Stimulated activated naive CD4-positive, alpha-beta T cell treated with Interleukin-2 at 50 U/mL for 16 hours (primary cell): ENCODE results near the gene MUC5B.
"Not testable (repeated sequence)": the region's sequence is repeated elsewhere in the genome, so short reads cannot be mapped to it uniquely, and the experiment has no call there.

ENCODE experiments used
- DNase-seq: peaks from one replicate; lab custom pipeline; 2025; lab: John Stamatoyannopoulos, UW

The MUC5B gene

GRCh38 chr11:1189816-1190215, 33.0 kb upstream of the MUC5B start:
- DNase-seq = not testable (repeated sequence)

GRCh38 chr11:1191786-1192470, 30.9 kb upstream of the MUC5B start:
- DNase-seq = not testable (repeated sequence)

DNA sequence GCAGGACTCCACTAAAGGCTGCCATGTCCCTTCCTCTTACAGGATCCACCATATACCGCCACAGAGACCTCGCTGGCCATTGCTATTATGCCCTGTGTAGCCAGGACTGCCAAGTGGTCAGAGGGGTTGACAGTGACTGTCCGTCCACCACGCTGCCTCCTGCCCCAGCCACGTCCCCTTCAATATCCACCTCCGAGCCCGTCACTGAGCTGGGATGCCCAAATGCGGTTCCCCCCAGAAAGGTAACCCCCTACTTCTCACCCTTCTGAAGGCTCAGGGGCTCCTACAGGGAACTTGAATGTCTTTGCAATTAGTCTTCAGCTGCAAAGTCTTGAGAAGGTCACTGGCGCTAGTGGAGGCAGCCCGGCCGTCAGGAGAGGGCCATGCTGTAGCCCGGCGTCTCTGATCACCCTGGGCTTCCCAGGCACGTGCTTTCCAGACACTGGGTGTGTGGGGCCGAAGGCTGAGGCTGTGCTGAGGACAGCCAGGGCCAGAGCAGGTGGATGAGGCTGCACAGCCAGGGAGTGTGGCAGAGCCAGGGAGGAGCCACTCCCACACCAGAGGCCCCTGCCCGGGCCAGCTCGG, 30.0 kb upstream of the MUC5B start:
- DNase-seq = no peak

DNA sequence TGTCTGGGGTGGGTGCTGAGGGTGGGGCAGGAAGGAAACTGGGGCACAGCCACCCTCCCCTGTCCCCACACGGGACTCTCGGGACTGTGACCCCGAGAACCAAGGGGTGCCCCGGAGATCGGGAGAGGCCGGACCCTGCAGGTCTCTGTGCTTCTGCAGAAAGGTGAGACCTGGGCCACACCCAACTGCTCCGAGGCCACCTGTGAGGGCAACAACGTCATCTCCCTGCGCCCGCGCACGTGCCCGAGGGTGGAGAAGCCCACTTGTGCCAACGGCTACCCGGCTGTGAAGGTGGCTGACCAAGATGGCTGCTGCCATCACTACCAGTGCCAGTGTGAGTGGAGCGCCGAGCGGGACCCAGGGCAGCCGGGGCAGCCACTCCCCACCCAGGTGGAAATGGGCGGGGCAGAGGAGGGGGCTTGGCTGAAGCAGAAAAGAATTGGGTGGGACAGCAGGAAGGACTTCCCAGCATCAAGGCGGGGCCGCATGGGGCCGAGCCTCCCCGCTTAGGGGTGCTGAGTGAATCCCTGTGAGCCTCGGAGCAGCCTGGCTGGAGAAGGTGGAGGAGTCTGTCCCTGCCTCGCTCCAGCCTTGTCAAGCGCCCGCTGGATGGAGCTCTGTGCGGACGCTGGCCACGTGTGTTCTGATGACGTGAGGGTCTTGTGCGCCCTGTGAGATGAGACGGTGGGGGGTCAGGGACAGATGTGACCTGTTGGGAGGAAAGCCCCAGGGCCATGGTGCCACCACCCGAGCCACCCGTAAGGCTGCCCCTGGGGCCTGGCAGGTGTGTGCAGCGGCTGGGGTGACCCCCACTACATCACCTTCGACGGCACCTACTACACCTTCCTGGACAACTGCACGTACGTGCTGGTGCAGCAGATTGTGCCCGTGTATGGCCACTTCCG, 29.3 kb upstream of the MUC5B start:
- no peak for DNase-seq

DNA sequence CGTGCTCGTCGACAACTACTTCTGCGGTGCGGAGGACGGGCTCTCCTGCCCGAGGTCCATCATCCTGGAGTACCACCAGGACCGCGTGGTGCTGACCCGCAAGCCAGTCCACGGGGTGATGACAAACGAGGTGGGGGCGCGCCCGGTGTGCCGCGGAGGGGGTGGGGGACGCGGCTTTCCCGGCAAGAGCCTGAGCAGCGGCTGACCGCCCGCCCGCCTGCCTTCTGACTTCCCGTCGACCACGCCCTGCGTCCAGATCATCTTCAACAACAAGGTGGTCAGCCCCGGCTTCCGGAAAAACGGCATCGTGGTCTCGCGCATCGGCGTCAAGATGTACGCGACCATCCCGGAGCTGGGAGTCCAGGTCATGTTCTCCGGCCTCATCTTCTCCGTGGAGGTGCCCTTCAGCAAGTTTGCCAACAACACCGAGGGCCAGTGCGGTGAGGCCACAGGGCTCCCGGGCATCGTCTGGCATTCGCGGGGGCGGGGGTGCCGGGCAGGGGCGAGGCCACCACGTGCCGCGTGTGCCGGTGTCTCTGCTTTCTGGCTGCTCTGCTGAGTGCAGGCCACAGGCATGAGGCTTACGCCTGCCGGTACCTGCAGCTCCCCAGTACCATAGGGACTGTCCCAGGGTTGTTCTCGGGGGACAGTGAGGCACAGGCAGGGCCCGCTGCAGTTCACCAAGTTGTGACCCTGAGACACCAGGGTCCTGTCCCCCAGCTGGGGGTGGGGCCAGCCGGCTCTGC, 28.5 kb upstream of the MUC5B start:
- DNase-seq = no peak

DNA sequence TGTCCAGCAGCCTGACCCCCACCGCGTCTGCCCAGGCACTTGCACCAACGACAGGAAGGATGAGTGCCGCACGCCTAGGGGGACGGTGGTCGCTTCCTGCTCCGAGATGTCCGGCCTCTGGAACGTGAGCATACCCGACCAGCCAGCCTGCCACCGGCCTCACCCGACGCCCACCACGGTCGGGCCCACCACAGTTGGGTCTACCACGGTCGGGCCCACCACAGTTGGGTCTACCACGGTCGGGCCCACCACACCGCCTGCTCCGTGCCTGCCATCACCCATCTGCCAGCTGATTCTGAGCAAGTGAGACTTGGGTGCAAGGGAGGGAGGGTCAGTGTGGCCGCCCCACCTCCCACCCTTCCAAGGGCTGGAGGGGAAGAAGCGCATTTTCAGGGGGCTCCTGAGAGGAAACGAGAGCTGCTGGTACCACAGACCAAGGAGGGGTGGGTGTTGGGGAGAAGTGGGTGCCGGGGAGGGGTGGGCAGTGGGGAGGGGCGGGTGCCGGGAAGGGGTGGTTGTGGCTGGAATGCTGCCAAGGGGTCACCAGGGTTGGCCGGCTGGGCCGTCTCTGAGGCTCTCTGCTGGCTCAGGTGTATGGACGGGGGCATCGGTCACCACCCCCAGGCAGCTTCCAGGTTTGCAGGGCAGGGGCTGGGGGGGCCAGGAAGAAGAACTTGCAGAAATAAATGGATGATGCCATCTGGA, 27.7 kb upstream of the MUC5B start:
- DNase-seq = no peak

GRCh38 chr11:1195682-1196515, 27.0 kb upstream of the MUC5B start:
- DNase-seq = no peak

- no peak for DNase-seq
Observed at GRCh38 chr11:1196516-1197391, 26.1 kb upstream of the MUC5B start.

DNA sequence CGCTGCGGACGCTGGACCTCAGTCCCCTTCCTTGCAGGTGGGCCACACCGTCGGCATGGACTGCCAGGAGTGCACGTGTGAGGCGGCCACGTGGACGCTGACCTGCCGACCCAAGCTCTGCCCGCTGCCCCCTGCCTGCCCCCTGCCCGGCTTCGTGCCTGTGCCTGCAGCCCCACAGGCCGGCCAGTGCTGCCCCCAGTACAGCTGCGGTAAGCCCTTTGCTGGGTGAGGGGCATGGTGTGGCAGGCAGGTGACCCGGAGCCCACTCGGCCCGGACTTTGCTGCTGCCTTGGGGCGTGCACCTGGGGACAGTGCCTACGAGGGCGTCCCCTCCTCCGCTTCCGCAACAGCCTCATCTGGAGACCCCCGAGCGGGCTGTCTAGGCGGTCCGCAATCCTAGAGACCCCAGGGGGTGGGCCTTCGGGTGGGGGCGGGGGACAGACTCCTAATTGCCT, 25.4 kb upstream of the MUC5B start:
- no peak for DNase-seq

DNA sequence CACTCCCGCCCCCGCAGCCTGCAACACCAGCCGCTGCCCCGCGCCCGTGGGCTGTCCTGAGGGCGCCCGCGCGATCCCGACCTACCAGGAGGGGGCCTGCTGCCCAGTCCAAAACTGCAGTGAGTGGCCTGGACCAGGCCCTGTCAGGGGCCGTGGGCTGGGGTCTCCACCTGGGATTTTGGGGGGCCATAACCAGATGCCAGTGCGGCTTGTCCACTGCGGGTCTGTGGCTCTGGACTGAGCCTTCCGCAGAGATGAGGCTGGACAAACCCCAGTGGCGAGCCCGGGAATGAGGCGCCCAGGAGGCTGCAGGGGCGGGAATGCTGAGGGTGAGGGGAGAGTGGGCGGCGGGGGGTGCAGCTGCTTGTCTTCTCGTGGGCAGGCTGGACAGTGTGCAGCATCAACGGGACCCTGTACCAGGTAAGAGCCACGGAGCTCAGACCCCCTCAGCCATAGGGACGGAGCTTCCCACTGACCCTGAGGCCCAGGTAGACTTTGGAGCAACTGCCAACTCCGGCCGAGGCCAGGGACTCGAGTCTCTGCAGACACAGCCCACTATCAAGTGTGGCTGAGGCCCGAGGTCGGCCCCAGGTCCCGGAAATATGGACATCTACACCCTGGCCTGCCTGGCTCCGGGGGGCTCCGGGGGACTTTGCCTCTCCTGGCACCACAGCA, 24.8 kb upstream of the MUC5B start:
- no peak for DNase-seq

DNA sequence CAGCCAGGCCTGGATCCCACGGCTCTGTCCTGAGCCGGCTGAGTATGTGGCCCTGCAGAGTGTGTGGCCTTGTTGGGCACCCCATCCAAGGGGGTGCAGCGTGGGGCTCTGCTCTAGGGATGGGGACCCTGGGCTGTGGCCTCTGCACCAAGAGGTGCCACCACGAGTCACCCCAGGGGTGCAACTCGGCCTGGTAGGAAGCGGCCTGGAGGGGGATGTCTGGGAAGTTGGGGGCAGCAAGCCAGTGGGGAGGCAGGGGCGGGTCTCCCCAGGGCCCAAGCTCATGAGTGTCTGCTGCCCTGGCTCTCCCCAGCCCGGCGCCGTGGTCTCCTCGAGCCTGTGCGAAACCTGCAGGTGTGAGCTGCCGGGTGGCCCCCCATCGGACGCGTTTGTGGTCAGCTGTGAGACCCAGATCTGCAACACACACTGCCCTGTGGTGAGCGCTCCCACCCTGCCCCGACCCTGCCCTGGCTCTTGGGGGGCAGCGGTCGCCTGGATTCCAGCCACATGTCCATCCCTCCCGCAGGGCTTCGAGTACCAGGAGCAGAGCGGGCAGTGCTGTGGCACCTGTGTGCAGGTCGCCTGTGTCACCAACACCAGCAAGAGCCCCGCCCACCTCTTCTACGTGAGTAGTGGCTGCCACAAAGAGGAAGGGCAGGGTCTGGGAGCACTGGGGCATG, 24.2 kb upstream of the MUC5B start:
- DNase-seq = no peak

- no peak for DNase-seq
Observed at GRCh38 chr11:1199241-1199750, 23.6 kb upstream of the MUC5B start.

DNA sequence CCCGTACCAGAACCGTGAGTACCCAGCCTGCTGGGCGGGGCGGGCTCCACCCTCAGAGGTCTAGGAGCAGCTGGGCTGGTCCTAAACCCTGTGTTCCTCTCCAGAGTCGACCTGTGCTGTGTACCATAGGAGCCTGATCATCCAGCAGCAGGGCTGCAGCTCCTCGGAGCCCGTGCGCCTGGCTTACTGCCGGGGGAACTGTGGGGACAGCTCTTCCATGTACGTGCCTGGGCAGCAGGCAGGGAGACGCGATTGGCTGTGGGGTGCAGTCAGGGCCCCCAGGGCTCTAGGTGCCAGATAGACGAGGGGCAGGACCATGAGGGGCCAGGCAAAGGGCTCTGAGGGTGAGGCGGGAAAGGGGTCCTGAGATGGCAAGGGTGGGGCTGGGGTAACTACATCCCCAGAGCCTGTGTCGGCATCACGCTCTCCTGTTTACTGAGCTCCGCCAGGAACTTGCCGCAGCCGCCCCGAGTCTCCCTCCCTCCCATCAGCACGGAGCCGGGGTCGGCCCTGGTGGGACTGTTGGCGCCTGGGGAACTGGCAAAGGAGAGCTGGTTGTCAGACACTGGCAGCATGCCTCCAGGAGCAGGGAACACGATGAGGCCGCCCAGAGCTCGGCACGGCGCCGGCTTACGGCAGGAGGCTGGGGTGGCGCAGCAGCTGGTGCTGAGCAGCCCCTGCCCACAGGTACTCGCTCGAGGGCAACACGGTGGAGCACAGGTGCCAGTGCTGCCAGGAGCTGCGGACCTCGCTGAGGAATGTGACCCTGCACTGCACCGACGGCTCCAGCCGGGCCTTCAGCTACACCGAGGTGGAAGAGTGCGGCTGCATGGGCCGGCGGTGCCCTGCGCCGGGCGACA, 22.9 kb upstream of the MUC5B start:
- DNase-seq = no peak

DNA sequence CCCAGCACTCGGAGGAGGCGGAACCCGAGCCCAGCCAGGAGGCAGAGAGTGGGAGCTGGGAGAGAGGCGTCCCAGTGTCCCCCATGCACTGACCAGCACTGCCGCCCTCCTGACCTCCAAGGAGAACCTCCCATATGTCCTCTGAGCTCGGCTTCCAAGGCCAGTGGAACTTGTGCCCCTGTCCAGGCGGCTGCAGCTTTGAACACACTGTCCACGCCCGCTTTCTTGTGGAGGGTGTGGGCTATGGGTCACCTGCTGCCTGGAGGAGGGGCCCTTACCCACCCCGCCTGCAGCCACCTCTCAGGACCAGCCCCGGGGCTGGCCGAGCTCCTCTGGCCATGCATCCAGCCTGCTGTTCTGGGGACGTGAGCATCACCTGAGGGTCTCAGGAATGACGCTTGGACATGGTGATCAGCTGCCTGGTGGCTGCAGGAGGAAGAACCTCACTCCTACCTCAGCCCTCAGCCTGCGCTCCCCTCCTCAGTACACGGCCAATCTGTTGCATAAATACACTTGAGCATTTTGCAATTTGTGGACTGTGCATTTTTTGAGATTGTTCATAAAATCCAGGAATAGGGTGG, 22.2 kb upstream of the MUC5B start:
- DNase-seq = no peak

DNA sequence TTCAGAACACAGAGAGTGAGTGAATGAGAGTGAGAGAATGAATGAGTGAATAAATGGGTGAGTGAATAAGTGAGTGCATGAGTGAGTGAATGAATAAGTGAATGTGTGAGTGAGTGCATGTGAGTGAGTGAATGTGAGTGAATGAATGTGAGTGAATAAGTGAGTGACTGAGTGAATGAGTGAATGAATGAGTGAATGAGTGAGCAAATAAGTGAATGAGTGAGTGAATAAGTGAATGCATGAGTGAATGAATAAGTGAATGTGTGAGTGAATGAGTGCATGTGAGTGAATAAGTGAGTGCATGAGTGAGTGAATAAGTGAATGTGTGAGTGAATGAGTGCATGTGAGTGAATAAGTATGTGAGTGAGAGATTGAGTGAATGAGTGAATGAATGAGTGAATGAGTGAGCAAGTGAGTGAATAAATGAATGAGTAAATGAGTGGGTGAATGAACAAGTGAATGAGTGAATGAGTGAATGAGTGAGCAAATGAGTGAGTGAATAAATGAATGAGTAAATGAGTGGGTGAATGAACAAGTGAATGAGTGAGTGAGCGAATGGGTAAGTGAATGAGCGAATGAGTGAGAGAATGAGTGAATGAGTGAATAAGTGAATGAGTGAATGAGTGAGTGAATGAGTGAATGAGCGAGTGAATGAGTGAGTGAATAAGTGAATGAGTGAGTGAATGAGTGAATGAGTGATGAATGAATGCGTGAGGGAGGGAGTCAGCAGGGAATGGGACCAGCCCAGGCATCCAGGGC, 21.3 kb upstream of the MUC5B start:
- no peak for DNase-seq

DNA sequence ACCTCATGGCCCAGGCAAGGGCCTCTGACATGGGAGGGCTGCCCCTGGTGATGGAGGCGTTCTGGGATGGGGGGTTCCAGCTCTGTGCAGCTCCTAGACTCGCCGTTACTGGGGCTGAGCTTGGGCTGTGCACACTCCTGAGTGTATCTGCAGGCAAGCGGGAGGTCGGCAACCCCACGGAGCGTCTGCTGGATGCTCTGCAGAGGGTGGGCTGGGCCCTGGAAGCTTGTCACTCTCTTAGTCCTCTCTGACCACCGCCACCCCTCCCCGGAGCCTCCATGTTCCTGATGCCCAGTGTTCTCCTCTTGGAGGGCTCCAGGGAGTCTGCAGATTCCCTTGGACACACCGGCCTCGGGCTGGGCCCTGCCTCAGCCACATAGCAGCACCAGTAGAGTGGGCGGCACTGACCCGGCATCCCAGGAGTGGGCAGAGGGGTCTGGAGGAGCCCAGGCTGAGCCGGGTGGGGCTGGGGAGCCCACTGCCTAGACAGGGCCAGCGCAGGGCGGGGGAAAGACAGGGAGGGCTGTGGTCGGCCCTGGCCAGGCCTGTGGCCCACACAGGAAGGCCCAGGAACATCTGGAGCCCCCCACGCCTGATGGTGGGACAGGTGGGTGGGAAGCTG, 20.6 kb upstream of the MUC5B start:
- no peak for DNase-seq
